HS-5 (cell line): ENCODE data around the gene POU6F1.

Experiments
- DNase-seq: peaks from one replicate; pipeline ENCODE4 v3.0.0-alpha.2; 2012; ENCODE audit warnings: low read depth

The POU6F1 gene

GRCh38 chr12:51162217-51162616 lies 55.6 kb downstream of the POU6F1 start:
- no peak for DNase-seq

- no peak for DNase-seq
Measured at GRCh38 chr12:51160814-51161459, 56.9 kb downstream of the POU6F1 start.

- DNase-seq, result no peak
Measured at GRCh38 chr12:51156245-51156765, 61.6 kb downstream of the POU6F1 start.

- no peak for DNase-seq
Measured at GRCh38 chr12:51152953-51153352, 64.9 kb downstream of the POU6F1 start.

GRCh38 chr12:51150777-51151176 lies 67.1 kb downstream of the POU6F1 start:
- DNase-seq, result no peak

GRCh38 chr12:51147309-51147708 lies 70.6 kb downstream of the POU6F1 start:
- DNase-seq, result no peak

- no peak for DNase-seq
Measured at GRCh38 chr12:51139292-51139844, 78.5 kb downstream of the POU6F1 start.
